ENCODE results near the gene MCCC1. TPM values are rescaled to one million over a fixed set of nuclear protein-coding genes. Genes with fewer than 3 reads are reported as not detected.

The MCCC1 gene
- total RNA-seq, 2 donors from 2014 or later, result 34.7 to 34.8 TPM

DNA sequence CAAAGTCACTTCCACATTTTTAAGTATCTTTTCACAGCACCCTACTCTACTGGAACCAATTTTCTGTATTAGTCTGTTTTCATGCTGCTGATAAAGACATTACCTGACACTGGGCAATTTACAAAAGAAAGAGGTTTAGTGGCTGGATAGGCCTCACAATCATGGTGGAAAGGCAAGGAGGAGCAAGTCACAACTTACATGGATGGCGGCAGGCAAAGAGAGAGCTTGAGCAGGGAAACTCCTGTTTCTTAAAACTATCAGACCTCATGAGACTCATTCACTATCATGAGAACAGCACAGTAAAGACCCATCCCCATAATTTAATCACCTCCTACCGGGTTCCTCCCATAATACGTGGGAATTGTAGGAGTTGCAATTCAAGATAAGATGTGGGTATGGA, 18.7 kb downstream of the MCCC1 start:
- H3K27ac Mint-ChIP-seq, result no peak overlapping the region
- no peak overlapping the region for H3K4me3 ChIP-seq (ENCODE audit: low read length)
- H3K9me3 ChIP-seq (ENCODE audit: control insufficient read depth, low read length), result peaks cover 71% of the 10 kb centered on the region
- H3K9ac ChIP-seq (ENCODE audit: extremely low read depth, low read length, poor library complexity, severe bottlenecking), result no peak overlapping the region
- no peaks in the 10 kb centered on the region for H3K27me3 Mint-ChIP-seq (ENCODE audit: insufficient read depth)
- peaks cover 92% of the 10 kb centered on the region for H3K36me3 Mint-ChIP-seq (ENCODE audit: low read depth)
- no peak overlapping the region for H3K4me3 Mint-ChIP-seq
- 100% methylated on average over 1 to 3 of the region's 3 CpGs for WGBS, 2 experiments (ENCODE audit: insufficient coverage in 1 of 2, insufficient read length in 1 of 2)
- peaks cover 81% of the 10 kb centered on the region for H3K36me3 ChIP-seq (ENCODE audit: control insufficient read depth, insufficient read depth, low read length)
- H3K27me3 ChIP-seq (ENCODE audit: control insufficient read depth, insufficient read depth, low read length, poor library complexity, severe bottlenecking), result no peaks in the 10 kb centered on the region
- DNase-seq, result no peak
- TF ChIP-seq, protein P1, sequence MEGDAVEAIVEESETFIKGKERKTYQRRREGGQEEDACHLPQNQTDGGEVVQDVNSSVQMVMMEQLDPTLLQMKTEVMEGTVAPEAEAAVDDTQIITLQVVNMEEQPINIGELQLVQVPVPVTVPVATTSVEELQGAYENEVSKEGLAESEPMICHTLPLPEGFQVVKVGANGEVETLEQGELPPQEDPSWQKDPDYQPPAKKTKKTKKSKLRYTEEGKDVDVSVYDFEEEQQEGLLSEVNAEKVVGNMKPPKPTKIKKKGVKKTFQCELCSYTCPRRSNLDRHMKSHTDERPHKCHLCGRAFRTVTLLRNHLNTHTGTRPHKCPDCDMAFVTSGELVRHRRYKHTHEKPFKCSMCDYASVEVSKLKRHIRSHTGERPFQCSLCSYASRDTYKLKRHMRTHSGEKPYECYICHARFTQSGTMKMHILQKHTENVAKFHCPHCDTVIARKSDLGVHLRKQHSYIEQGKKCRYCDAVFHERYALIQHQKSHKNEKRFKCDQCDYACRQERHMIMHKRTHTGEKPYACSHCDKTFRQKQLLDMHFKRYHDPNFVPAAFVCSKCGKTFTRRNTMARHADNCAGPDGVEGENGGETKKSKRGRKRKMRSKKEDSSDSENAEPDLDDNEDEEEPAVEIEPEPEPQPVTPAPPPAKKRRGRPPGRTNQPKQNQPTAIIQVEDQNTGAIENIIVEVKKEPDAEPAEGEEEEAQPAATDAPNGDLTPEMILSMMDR (conservative IDR thresholded peaks at IDR 0.05), result no peak
- no peaks in the 10 kb centered on the region for H3K4me1 ChIP-seq (ENCODE audit: control insufficient read depth, insufficient read depth, low read length)
- H3K27ac ChIP-seq (ENCODE audit: low read depth, low read length), result no peak overlapping the region
- peaks cover 60% of the 10 kb centered on the region for H3K9me3 Mint-ChIP-seq
- no peaks in the 10 kb centered on the region for H3K4me1 Mint-ChIP-seq

DNA sequence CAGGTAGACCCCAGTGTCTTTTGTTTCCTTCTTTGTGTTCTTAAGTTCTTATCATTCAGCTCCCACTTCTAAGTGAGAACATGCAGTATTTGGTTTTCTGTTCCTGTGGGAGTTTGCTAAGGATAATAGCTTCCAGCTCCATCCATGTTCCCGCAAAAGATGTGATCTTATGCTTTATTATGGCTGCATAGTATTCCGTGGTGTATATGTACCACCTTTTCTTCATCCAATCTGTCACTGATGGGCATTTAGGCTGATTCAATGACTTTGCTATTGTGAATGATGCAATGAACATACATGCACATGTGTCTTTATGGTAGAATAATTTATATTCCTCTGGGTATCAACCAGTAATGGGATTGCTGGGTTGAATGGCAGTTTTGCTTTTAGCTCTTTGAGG, 24.4 kb downstream of the MCCC1 start:
- H3K27me3 ChIP-seq (ENCODE audit: control insufficient read depth, insufficient read depth, low read length, poor library complexity, severe bottlenecking), result no peaks in the 10 kb centered on the region
- no peak for DNase-seq
- 82 to 95% methylated on average over 2 of the region's 2 CpGs for WGBS, 2 experiments (ENCODE audit: insufficient coverage in 1 of 2, insufficient read length in 1 of 2)
- Mint-ChIP-seq H3K9me3 (peaks cover 53% of the 10 kb centered on the region), H3K27ac (no peak overlapping the region), H3K4me1 (no peaks in the 10 kb centered on the region), H3K27me3 (ENCODE audit: insufficient read depth) (no peaks in the 10 kb centered on the region), H3K36me3 (ENCODE audit: low read depth) (peaks cover 78% of the 10 kb centered on the region), H3K4me3 (no peak overlapping the region)
- no peak overlapping the region for H3K27ac ChIP-seq (ENCODE audit: low read depth, low read length)
- H3K4me3 ChIP-seq (ENCODE audit: low read length), result no peak overlapping the region
- TF ChIP-seq, protein P1 (conservative IDR thresholded peaks at IDR 0.05), result no peak
- H3K4me1 ChIP-seq (ENCODE audit: control insufficient read depth, insufficient read depth, low read length), result no peaks in the 10 kb centered on the region
- H3K9ac ChIP-seq (ENCODE audit: extremely low read depth, low read length, poor library complexity, severe bottlenecking), result no peak overlapping the region
- H3K9me3 ChIP-seq (ENCODE audit: control insufficient read depth, low read length), result peaks cover 53% of the 10 kb centered on the region
- H3K36me3 ChIP-seq (ENCODE audit: control insufficient read depth, insufficient read depth, low read length), result peaks cover 52% of the 10 kb centered on the region

DNA sequence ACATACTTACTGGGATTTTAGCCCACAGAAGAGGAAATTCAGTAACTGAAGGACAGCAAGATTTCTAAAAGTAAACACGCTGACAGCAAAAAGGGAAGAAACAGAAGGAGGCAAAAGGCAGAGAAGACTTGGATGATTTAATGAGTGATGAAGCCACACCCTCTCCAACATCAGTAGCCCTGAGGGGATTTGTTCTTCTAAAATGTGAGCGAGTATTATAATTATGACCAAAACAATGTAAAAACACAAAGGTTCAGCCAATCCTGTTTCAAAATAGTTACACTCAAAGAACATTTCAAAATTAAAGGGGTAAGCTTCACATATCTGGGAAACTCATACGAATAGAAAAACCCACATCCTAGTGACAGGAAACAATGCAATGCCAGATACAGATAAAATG, 25.0 kb downstream of the MCCC1 start:
- Mint-ChIP-seq H3K9me3 (peaks cover 46% of the 10 kb centered on the region), H3K4me1 (no peaks in the 10 kb centered on the region), H3K4me3 (no peak overlapping the region), H3K36me3 (ENCODE audit: low read depth) (peaks cover 76% of the 10 kb centered on the region), H3K27me3 (ENCODE audit: insufficient read depth) (no peaks in the 10 kb centered on the region), H3K27ac (no peak overlapping the region)
- no peak overlapping the region for H3K27ac ChIP-seq (ENCODE audit: low read depth, low read length)
- TF ChIP-seq, protein P1 (conservative IDR thresholded peaks at IDR 0.05), result no peak
- peaks cover 51% of the 10 kb centered on the region for H3K36me3 ChIP-seq (ENCODE audit: control insufficient read depth, insufficient read depth, low read length)
- no peaks in the 10 kb centered on the region for H3K27me3 ChIP-seq (ENCODE audit: control insufficient read depth, insufficient read depth, low read length, poor library complexity, severe bottlenecking)
- WGBS, 2 experiments (ENCODE audit: insufficient coverage in 1 of 2, insufficient read length in 1 of 2), result 94 to 100% methylated on average over 2 to 3 of the region's 3 CpGs
- no peaks in the 10 kb centered on the region for H3K4me1 ChIP-seq (ENCODE audit: control insufficient read depth, insufficient read depth, low read length)
- no peak overlapping the region for H3K9ac ChIP-seq (ENCODE audit: extremely low read depth, low read length, poor library complexity, severe bottlenecking)
- no peak for DNase-seq
- H3K9me3 ChIP-seq (ENCODE audit: control insufficient read depth, low read length), result peaks cover 47% of the 10 kb centered on the region
- H3K4me3 ChIP-seq (ENCODE audit: low read length), result no peak overlapping the region

Data from endodermal cell (in vitro differentiated cells).